MCF 10A (cell line): Measurements from ENCODE around the gene PUSL1. TPM values are rescaled to one million over a fixed set of nuclear protein-coding genes. Genes with fewer than 3 reads are reported as not detected.

Experiments
- BruUV-seq: library from RNA; stranded (reverse); fragments of 400-500 nt; replicated peaks from 2 replicates; lab custom pipeline; 2021; lab: Mats Ljungman, UMichigan
- CTCF ChIA-PET: fragments of 300-600 bp; sonication (Branson Sonifier 250); formaldehyde crosslinking; extraction: SDS; loops from one replicate; lab custom pipeline; 2021; ENCODE audit warnings: antibody characterized with exemption, inconsistent platforms; lab: Yijun Ruan, JAX
- POLR2A ChIA-PET: fragments of 300-600, 350-650 bp; sonication (Branson Sonifier 250); formaldehyde crosslinking; extraction: SDS; loops from one replicate; lab custom pipeline; 2020; ENCODE audit warnings: antibody characterized with exemption, inconsistent platforms; lab: Yijun Ruan, JAX
- DNase-seq: peaks from one replicate; pipeline ENCODE4 v3.0.0-alpha.2; 2018; ENCODE audit not compliant: unreplicated experiment
- H3K27ac Mint-ChIP-seq: one replicate; pipeline ENCODE4 v1.8.0; 2022; ENCODE audit warnings: mild to moderate bottlenecking, low read depth, mixed read lengths; ENCODE audit not compliant: unreplicated experiment
- H3K27me3 Mint-ChIP-seq: one replicate; pipeline ENCODE4 v1.8.0; 2022; ENCODE audit warnings: mixed read lengths; ENCODE audit not compliant: insufficient read depth, unreplicated experiment
- H3K36me3 Mint-ChIP-seq: one replicate; pipeline ENCODE4 v1.8.0; 2022; ENCODE audit warnings: mild to moderate bottlenecking, moderate library complexity, mixed read lengths; ENCODE audit not compliant: insufficient read depth, unreplicated experiment
- H3K4me1 Mint-ChIP-seq: one replicate; pipeline ENCODE4 v1.8.0; 2022; ENCODE audit warnings: mixed read lengths; ENCODE audit not compliant: insufficient read depth, unreplicated experiment
- H3K4me3 Mint-ChIP-seq: one replicate; pipeline ENCODE4 v1.8.0; 2022; ENCODE audit warnings: mild to moderate bottlenecking, moderate library complexity, mixed read lengths; ENCODE audit not compliant: unreplicated experiment
- H3K9me3 Mint-ChIP-seq: one replicate; pipeline ENCODE4 v1.8.0; 2022; ENCODE audit warnings: mixed read lengths; ENCODE audit not compliant: unreplicated experiment
- CTCF ChIP-seq: fragments of 200-600 bp; IDR thresholded peaks from one replicate; pipeline ENCODE4 v1.8.0; 2022; ENCODE audit warnings: antibody characterized with exemption, mild to moderate bottlenecking; ENCODE audit not compliant: unreplicated experiment
- intact Hi-C: fragments of 100-400 bp; cut with micrococcal nuclease; formaldehyde crosslinking; loops from 2 replicates; pipeline ENCODE4 v1.14.1; 2022
- total RNA-seq: library from RNA; stranded (reverse); gene quantifications from 2 replicates; pipeline ENCODE4 v1.2.3, GENCODE V29; 2022

Gene PUSL1
- total RNA-seq, 1 experiment from 2014 or later, result 27.4 TPM

GRCh38 chr1:1356166-1356795, 47.9 kb downstream of the PUSL1 start:
- Mint-ChIP-seq H3K4me3 (no peak overlapping the region), H3K27ac (no peak overlapping the region), H3K4me1 (peaks cover 9% of the 10 kb centered on the region), H3K9me3 (no peaks in the 10 kb centered on the region), H3K36me3 (peaks cover 5% of the 10 kb centered on the region), H3K27me3 (no peaks in the 10 kb centered on the region)
- ChIA-PET CTCF (no interaction called here), POLR2A (interaction anchor here (0.8 kb wide), 1 partner anchor 24 kb away, joined by 3 read pairs; no protein-coding TSS in a partner anchor)
- intact Hi-C loops, result no loop called here
- DNase-seq, result no peak
- BruUV-seq, result no TSS peak
- no peak for TF ChIP-seq CTCF

GRCh38 chr1:1356796-1357401, 48.5 kb downstream of the PUSL1 start:
- intact Hi-C loops, result no loop called here
- CTCF ChIA-PET, result no interaction called here
- TF ChIP-seq CTCF, result no peak
- no peak overlapping the region for H3K4me3 Mint-ChIP-seq
- no TSS peak for BruUV-seq
- H3K9me3 Mint-ChIP-seq, result no peaks in the 10 kb centered on the region
- H3K4me1 Mint-ChIP-seq, result peaks cover 9% of the 10 kb centered on the region
- no peak overlapping the region for H3K27ac Mint-ChIP-seq
- POLR2A ChIA-PET, result no interaction called here
- no peak for DNase-seq
- peaks cover 5% of the 10 kb centered on the region for H3K36me3 Mint-ChIP-seq
- no peaks in the 10 kb centered on the region for H3K27me3 Mint-ChIP-seq

GRCh38 chr1:1357871-1358432, 49.6 kb downstream of the PUSL1 start:
- no peaks in the 10 kb centered on the region for H3K9me3 Mint-ChIP-seq
- H3K36me3 Mint-ChIP-seq, result peaks cover 5% of the 10 kb centered on the region
- ChIA-PET POLR2A (no interaction called here), CTCF (interaction anchor here (1.1 kb wide), 1 partner anchor 13 kb away, joined by 3 read pairs; no protein-coding TSS in a partner anchor)
- no peak overlapping the region for H3K4me3 Mint-ChIP-seq
- H3K27me3 Mint-ChIP-seq, result no peaks in the 10 kb centered on the region
- DNase-seq, result no peak
- peaks cover 9% of the 10 kb centered on the region for H3K4me1 Mint-ChIP-seq
- BruUV-seq, result no TSS peak
- no peak overlapping the region for H3K27ac Mint-ChIP-seq
- intact Hi-C loops, result no loop called here
- no peak for TF ChIP-seq CTCF
